ENCODE data around the gene CREB5. TPM values are rescaled to one million over a fixed set of nuclear protein-coding genes. Genes with fewer than 3 reads are reported as not detected.

Gene CREB5
- polyA plus RNA-seq, 1 donor from 2014 or later: 3.7 TPM

DNA sequence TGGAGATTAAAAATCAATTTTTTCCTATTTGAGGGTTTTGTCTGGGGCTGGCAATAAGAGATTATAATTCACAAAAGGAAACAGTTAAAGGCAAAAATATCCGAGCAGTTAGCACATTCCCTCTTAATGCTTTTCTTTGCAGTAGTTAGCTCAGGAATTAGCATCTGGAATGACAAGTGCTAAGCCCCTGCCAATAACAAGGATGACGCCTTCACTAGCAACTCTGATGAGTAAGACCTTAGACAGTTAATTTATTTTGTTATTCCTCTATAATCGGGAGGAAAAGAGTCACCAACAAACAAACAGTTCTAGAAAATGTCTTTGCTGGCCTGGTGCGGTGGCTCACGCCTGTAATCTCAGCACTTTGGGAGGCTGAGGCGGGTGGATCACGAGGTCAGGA, 394.5 kb downstream of the CREB5 start:
- no peak overlapping the region for H2AFZ ChIP-seq (ENCODE audit: low read depth, low read length)
- H4K20me1 ChIP-seq (ENCODE audit: insufficient read depth): no peaks in the 10 kb centered on the region
- H3K9me2 ChIP-seq (ENCODE audit: insufficient read depth, low read length): no peaks in the 10 kb centered on the region
- no peaks in the 10 kb centered on the region for H3K9me3 ChIP-seq (ENCODE audit: low read length)
- no peak overlapping the region for H3K4me3 ChIP-seq (ENCODE audit: low read length)
- no peaks in the 10 kb centered on the region for H3K79me2 ChIP-seq (replicated peaks; ENCODE audit: insufficient read depth, low read length)
- H3K27ac ChIP-seq (ENCODE audit: low read length): no peak overlapping the region
- H3F3A ChIP-seq (ENCODE audit: insufficient read depth, low read length, poor library complexity, severe bottlenecking): no peaks in the 10 kb centered on the region
- H3K9ac ChIP-seq (ENCODE audit: low read length): no peak overlapping the region
- no peak overlapping the region for H3K4me2 ChIP-seq (ENCODE audit: low read length)
- no peaks in the 10 kb centered on the region for H3K36me3 ChIP-seq (ENCODE audit: insufficient read depth, low read length)
- no peaks in the 10 kb centered on the region for H3K27me3 ChIP-seq (ENCODE audit: insufficient read depth, low read depth, low read length)
- no peak for TF ChIP-seq EP300 (conservative IDR thresholded peaks at IDR 0.05; ENCODE audit: poor library complexity, severe bottlenecking)
- no peak for TF ChIP-seq POLR2AphosphoS5 (IDR thresholded peaks at IDR 0.05)
- TF ChIP-seq, protein P1, sequence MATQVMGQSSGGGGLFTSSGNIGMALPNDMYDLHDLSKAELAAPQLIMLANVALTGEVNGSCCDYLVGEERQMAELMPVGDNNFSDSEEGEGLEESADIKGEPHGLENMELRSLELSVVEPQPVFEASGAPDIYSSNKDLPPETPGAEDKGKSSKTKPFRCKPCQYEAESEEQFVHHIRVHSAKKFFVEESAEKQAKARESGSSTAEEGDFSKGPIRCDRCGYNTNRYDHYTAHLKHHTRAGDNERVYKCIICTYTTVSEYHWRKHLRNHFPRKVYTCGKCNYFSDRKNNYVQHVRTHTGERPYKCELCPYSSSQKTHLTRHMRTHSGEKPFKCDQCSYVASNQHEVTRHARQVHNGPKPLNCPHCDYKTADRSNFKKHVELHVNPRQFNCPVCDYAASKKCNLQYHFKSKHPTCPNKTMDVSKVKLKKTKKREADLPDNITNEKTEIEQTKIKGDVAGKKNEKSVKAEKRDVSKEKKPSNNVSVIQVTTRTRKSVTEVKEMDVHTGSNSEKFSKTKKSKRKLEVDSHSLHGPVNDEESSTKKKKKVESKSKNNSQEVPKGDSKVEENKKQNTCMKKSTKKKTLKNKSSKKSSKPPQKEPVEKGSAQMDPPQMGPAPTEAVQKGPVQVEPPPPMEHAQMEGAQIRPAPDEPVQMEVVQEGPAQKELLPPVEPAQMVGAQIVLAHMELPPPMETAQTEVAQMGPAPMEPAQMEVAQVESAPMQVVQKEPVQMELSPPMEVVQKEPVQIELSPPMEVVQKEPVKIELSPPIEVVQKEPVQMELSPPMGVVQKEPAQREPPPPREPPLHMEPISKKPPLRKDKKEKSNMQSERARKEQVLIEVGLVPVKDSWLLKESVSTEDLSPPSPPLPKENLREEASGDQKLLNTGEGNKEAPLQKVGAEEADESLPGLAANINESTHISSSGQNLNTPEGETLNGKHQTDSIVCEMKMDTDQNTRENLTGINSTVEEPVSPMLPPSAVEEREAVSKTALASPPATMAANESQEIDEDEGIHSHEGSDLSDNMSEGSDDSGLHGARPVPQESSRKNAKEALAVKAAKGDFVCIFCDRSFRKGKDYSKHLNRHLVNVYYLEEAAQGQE (IDR thresholded peaks at IDR 0.05; ENCODE audit: borderline replicate concordance): no peak
- TF ChIP-seq EZH2 (IDR thresholded peaks at IDR 0.05; ENCODE audit: borderline replicate concordance, insufficient read depth, low read length, poor library complexity, severe bottlenecking): no peak
- TF ChIP-seq MXI1 (conservative IDR thresholded peaks at IDR 0.05; ENCODE audit: poor library complexity, severe bottlenecking): no peak

DNA sequence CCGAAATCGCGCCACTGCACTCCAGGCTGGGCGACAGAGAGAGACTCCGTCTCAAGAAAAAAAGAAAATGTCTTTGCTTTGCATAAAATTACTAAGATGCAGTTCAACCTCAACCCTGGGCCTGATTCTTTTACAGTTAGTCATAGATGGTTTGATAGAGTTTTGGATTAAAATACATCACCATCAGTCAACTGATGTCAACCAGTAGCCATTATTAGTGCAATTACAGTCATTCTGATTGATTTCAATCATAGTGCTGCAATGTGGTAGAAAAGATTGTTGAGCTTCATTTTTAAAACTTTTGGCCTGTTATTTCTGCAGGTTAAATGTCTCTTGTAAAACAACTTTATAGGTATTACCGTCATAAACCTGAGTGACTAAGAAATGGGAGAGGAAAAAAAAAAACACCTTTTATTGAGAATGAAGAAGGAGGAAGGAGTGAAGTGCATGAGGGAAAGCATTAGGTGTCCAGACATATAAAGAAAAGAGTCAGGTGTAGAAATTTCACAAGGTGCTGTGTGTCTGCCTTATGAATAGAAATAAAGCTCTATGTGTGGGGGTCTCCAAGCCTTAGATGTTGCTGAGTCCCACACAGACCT, 395.2 kb downstream of the CREB5 start:
- Histone ChIP-seq H3K4me3 (ENCODE audit: low read length) (no peak overlapping the region), H3F3A (ENCODE audit: insufficient read depth, low read length, poor library complexity, severe bottlenecking) (no peaks in the 10 kb centered on the region), H3K9ac (ENCODE audit: low read length) (no peak overlapping the region), H3K9me3 (ENCODE audit: low read length) (no peaks in the 10 kb centered on the region), H4K20me1 (ENCODE audit: insufficient read depth) (no peaks in the 10 kb centered on the region), H3K79me2 (replicated peaks; ENCODE audit: insufficient read depth, low read length) (no peaks in the 10 kb centered on the region), H3K27ac (ENCODE audit: low read length) (no peak overlapping the region), H3K4me2 (ENCODE audit: low read length) (no peak overlapping the region), H2AFZ (ENCODE audit: low read depth, low read length) (no peak overlapping the region), H3K36me3 (ENCODE audit: insufficient read depth, low read length) (no peaks in the 10 kb centered on the region), H3K27me3 (ENCODE audit: insufficient read depth, low read depth, low read length) (no peaks in the 10 kb centered on the region), H3K9me2 (ENCODE audit: insufficient read depth, low read length) (no peaks in the 10 kb centered on the region)
- TF ChIP-seq TAF1 (IDR thresholded peaks at IDR 0.05; ENCODE audit: low read depth) (no peak), SMC3 (conservative IDR thresholded peaks at IDR 0.05; ENCODE audit: poor library complexity) (no peak), POLR2AphosphoS5 (IDR thresholded peaks at IDR 0.05) (no peak), EP300 (conservative IDR thresholded peaks at IDR 0.05; ENCODE audit: poor library complexity, severe bottlenecking) (no peak), RAD21 (conservative IDR thresholded peaks at IDR 0.05) (no peak), EZH2 (IDR thresholded peaks at IDR 0.05; ENCODE audit: borderline replicate concordance, insufficient read depth, low read length, poor library complexity, severe bottlenecking) (no peak), MXI1 (conservative IDR thresholded peaks at IDR 0.05; ENCODE audit: poor library complexity, severe bottlenecking) (no peak)
- TF ChIP-seq, protein P2, sequence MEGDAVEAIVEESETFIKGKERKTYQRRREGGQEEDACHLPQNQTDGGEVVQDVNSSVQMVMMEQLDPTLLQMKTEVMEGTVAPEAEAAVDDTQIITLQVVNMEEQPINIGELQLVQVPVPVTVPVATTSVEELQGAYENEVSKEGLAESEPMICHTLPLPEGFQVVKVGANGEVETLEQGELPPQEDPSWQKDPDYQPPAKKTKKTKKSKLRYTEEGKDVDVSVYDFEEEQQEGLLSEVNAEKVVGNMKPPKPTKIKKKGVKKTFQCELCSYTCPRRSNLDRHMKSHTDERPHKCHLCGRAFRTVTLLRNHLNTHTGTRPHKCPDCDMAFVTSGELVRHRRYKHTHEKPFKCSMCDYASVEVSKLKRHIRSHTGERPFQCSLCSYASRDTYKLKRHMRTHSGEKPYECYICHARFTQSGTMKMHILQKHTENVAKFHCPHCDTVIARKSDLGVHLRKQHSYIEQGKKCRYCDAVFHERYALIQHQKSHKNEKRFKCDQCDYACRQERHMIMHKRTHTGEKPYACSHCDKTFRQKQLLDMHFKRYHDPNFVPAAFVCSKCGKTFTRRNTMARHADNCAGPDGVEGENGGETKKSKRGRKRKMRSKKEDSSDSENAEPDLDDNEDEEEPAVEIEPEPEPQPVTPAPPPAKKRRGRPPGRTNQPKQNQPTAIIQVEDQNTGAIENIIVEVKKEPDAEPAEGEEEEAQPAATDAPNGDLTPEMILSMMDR (IDR thresholded peaks at IDR 0.05; ENCODE audit: poor library complexity, severe bottlenecking): no peak
- TF ChIP-seq, protein P1 (IDR thresholded peaks at IDR 0.05; ENCODE audit: borderline replicate concordance): no peak
